ENCODE measurements around the gene TIAM2. TPM values are rescaled to one million over a fixed set of nuclear protein-coding genes. Genes with fewer than 3 reads are reported as not detected.
A peak's percentile ranks its signal among the peaks of the same experiment; 100 is the strongest.

TIAM2 gene
- total and polyA plus RNA-seq, 10 of the 15 experiments (the other 5 are each of a cell fraction or from before 2014, with no cell fraction given), result 1.1 to 10.5 (median 2.3) TPM

- no peak overlapping the region for H3K4me2 ChIP-seq (ENCODE audit: control insufficient read depth, insufficient read depth)
- ChIA-PET POLR2A (interaction anchor here (0.5 to 0.7 kb wide), 3 partner anchors 15 to 44 kb away, joined by 3 to 5 read pairs (median 5); no protein-coding TSS in a partner anchor), CTCF (interaction anchor here (0.5 to 1.6 kb wide), 3 partner anchors 14 to 410 kb away, joined by 3 read pairs; no protein-coding TSS in a partner anchor), RAD21 (ENCODE audit: unreplicated experiment) (no interaction called here), SMC1A (ENCODE audit: uncharacterized antibody, unreplicated experiment) (interaction anchor here (0.6 to 1.5 kb wide), 10 partner anchors 9 to 299 kb away, joined by 3 to 6 read pairs (median 3); no protein-coding TSS in a partner anchor)
- FAIRE-seq (no peak), ATAC-seq (peak; percentile 48), DNase-seq (ENCODE audit: low read depth, low spot score) (no peak)
- H3K9ac ChIP-seq (ENCODE audit: control insufficient read depth, insufficient read depth, low read length), result no peak overlapping the region
- no peaks in the 10 kb centered on the region for H3K36me3 ChIP-seq (ENCODE audit: control insufficient read depth in 2 of 2, insufficient read depth in 2 of 2, low read length in 1 of 2)
- H3K79me2 ChIP-seq (ENCODE audit: control insufficient read depth, insufficient read depth, low read length), result no peaks in the 10 kb centered on the region
- no peak overlapping the region for H2AFZ ChIP-seq (ENCODE audit: control insufficient read depth, low read depth, low read length)
- H3K27ac ChIP-seq (ENCODE audit: control insufficient read depth, insufficient read depth), result no peak overlapping the region
- H3K4me3 ChIP-seq, result no peak overlapping the region
- no TSS peak for BruUV-seq (replicated peaks)
- no peaks in the 10 kb centered on the region; a peak in 1 of 4 replicates for H3K27me3 ChIP-seq (replicated peaks in 1 of 2; ENCODE audit: control insufficient read depth in 2 of 2, insufficient read depth in 2 of 2, low read length in 1 of 2)
- no peaks in the 10 kb centered on the region; the same call in 1 of the 2 replicates for H4K20me1 ChIP-seq (ENCODE audit: control insufficient read depth, insufficient read depth)
- 37% methylated on average over 8 of the region's 8 CpGs for WGBS (ENCODE audit: insufficient coverage, insufficient replicate concordance, low lambda C conversion rate, missing lambda C conversion rate)
- intact Hi-C loops (cut with micrococcal nuclease; ENCODE audit: unreplicated experiment) (no loop called here), in situ Hi-C loops (cut with MboI) (no loop called here)
- H3K9me3 ChIP-seq (replicated peaks; ENCODE audit: control insufficient read depth, insufficient read depth, low read length), result no peaks in the 10 kb centered on the region
- no peaks in the 10 kb centered on the region for H3K4me1 ChIP-seq (ENCODE audit: control insufficient read depth, insufficient read depth, low read length)
- no peak for TF ChIP-seq SIN3A (IDR thresholded peaks at IDR 0.05; ENCODE audit: low read depth, low read length)
- TF ChIP-seq, protein P1, sequence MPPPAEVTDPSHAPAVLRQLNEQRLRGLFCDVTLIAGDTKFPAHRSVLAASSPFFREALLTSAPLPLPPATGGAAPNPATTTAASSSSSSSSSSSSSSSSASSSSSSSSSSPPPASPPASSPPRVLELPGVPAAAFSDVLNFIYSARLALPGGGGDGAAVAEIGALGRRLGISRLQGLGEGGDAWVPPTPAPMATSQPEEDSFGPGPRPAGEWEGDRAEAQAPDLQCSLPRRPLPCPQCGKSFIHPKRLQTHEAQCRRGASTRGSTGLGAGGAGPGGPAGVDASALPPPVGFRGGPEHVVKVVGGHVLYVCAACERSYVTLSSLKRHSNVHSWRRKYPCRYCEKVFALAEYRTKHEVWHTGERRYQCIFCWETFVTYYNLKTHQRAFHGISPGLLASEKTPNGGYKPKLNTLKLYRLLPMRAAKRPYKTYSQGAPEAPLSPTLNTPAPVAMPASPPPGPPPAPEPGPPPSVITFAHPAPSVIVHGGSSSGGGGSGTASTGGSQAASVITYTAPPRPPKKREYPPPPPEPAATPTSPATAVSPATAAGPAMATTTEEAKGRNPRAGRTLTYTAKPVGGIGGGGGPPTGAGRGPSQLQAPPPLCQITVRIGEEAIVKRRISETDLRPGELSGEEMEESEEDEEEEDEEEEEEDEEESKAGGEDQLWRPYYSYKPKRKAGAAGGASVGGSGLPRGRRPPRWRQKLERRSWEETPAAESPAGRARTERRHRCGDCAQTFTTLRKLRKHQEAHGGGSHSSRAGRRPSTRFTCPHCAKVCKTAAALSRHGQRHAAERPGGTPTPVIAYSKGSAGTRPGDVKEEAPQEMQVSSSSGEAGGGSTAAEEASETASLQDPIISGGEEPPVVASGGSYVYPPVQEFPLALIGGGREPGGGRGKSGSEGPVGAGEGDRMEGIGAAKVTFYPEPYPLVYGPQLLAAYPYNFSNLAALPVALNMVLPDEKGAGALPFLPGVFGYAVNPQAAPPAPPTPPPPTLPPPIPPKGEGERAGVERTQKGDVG (CRISPR knock-in tag; IDR thresholded peaks at IDR 0.05), result no peak
- peak; percentile 74 for TF ChIP-seq PBX3 (IDR thresholded peaks at IDR 0.05; ENCODE audit: insufficient replicate concordance, low read depth, low read length)
- no peak for TF ChIP-seq RAD21 (IDR thresholded peaks at IDR 0.05; ENCODE audit: insufficient read depth, low read depth, low read length)
- no peak for TF ChIP-seq STAT1 (conservative IDR thresholded peaks at IDR 0.05)
- TF ChIP-seq, protein P2, sequence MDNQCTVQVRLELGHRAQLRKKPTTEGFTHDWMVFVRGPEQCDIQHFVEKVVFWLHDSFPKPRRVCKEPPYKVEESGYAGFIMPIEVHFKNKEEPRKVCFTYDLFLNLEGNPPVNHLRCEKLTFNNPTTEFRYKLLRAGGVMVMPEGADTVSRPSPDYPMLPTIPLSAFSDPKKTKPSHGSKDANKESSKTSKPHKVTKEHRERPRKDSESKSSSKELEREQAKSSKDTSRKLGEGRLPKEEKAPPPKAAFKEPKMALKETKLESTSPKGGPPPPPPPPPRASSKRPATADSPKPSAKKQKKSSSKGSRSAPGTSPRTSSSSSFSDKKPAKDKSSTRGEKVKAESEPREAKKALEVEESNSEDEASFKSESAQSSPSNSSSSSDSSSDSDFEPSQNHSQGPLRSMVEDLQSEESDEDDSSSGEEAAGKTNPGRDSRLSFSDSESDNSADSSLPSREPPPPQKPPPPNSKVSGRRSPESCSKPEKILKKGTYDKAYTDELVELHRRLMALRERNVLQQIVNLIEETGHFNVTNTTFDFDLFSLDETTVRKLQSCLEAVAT (IDR thresholded peaks at IDR 0.05), result no peak
- TF ChIP-seq NBN (IDR thresholded peaks at IDR 0.05), result no peak
- peak; percentile 76 for TF ChIP-seq ATF7 (IDR thresholded peaks at IDR 0.05; ENCODE audit: low read depth)
- TF ChIP-seq, protein P3, sequence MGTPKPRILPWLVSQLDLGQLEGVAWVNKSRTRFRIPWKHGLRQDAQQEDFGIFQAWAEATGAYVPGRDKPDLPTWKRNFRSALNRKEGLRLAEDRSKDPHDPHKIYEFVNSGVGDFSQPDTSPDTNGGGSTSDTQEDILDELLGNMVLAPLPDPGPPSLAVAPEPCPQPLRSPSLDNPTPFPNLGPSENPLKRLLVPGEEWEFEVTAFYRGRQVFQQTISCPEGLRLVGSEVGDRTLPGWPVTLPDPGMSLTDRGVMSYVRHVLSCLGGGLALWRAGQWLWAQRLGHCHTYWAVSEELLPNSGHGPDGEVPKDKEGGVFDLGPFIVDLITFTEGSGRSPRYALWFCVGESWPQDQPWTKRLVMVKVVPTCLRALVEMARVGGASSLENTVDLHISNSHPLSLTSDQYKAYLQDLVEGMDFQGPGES (IDR thresholded peaks at IDR 0.05), result no peak
- peak in 1 of 2 experiments; percentile 50; a peak in 1 of 4 replicates for TF ChIP-seq BHLHE40 (IDR thresholded peaks at IDR 0.05; ENCODE audit: borderline replicate concordance in 1 of 2, low read depth in 2 of 2, low read length in 1 of 2)
- peak; percentile 69 for TF ChIP-seq PKNOX1 (IDR thresholded peaks at IDR 0.05)
- TF ChIP-seq ZZZ3 (IDR thresholded peaks at IDR 0.05; ENCODE audit: control insufficient read depth, insufficient read length, low read depth), result no peak
- 0 out of 4 replicates have a peak, but pooled peaks of 1 of the 2 experiments have one; percentile 12 for TF ChIP-seq EP300 (IDR thresholded peaks at IDR 0.05; ENCODE audit: borderline replicate concordance in 1 of 2, control insufficient read depth in 1 of 2, low read depth in 2 of 2, low read length in 2 of 2)
- TF ChIP-seq NRF1 (conservative IDR thresholded peaks at IDR 0.05; ENCODE audit: low read depth, low read length), result no peak
Measured at GRCh38 chr6:155085582-155086257, 90.6 kb downstream of the TIAM2 start.

All from GM12878 (cell line).